ENCODE results near the gene IRS1. TPM values are rescaled to one million over a fixed set of nuclear protein-coding genes. Genes with fewer than 3 reads are reported as not detected.
A peak's percentile ranks its signal among the peaks of the same experiment; 100 is the strongest.

IRS1 gene
- total RNA-seq, 2 donors from 2014 or later: 14.6 to 15.8 TPM

DNA sequence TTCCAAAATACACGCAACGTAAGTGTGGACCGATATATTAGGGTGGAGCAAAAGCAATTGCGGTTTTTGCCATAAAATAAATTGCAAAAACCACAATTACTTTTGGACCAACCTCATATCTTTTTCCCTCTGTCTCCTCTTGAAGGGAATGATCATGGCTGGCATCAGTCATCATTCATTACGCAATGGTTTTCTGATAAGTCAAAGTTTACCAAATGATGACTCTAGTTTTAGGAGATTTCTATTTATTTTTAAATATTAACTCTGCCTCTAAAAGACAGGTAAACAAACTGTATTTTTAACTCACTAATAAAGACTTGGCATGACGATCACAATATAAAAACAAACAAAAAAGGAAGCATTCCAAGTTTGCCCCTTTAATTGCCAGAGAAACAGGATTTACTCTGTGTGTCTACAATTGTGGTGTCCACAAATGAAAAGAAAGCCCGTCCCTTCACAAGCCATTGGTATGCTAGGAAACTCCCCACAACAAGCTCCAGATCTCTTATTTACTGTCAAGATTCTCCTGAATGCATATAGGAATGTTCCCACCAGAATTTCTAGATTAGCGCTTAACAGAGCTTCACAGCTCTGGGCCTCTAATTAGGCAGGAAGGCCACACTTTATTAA is 61.3 kb downstream of the IRS1 start:
- no peak overlapping the region for H3K4me3 ChIP-seq
- no peak for TF ChIP-seq CTCF (IDR thresholded peaks at IDR 0.05)
- no peaks in the 10 kb centered on the region for H3K36me3 ChIP-seq
- peaks cover 0 to 55% of the 10 kb centered on the region in 2 donors for H3K4me1 ChIP-seq
- no peaks in the 10 kb centered on the region for H3K9me3 ChIP-seq
- DNase-seq (ENCODE audit: low spot score): no peak
- no peaks in the 10 kb centered on the region for H3K27me3 ChIP-seq
- peak overlapping the region; percentile 46 to 92 for H3K27ac ChIP-seq

DNA sequence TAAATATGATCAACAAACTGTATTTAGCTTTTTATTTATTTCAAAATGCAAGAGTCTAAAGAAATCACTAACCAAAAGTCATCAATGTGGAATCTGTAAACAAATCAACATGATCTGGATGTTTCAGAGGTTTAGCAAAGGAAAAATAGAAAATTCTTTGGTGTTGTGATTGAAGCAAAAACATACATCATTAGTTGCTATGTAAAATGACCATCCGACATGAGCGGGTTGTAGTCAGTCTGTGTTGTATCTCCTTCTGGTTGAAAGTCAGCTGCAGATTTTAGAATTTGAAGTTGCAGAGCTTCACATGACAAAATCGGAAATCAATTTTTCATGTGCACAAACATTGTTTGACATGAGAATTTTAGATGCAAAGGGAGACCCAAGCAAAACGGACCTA is 63.2 kb downstream of the IRS1 start:
- no peak for TF ChIP-seq CTCF (IDR thresholded peaks at IDR 0.05)
- H3K4me3 ChIP-seq: no peak overlapping the region
- no peaks in the 10 kb centered on the region for H3K27me3 ChIP-seq
- H3K36me3 ChIP-seq: no peaks in the 10 kb centered on the region
- H3K27ac ChIP-seq: no peak overlapping the region
- H3K9me3 ChIP-seq: no peaks in the 10 kb centered on the region
- H3K4me1 ChIP-seq: peaks cover 0 to 43% of the 10 kb centered on the region in 2 donors
- DNase-seq (ENCODE audit: low spot score): no peak

DNA sequence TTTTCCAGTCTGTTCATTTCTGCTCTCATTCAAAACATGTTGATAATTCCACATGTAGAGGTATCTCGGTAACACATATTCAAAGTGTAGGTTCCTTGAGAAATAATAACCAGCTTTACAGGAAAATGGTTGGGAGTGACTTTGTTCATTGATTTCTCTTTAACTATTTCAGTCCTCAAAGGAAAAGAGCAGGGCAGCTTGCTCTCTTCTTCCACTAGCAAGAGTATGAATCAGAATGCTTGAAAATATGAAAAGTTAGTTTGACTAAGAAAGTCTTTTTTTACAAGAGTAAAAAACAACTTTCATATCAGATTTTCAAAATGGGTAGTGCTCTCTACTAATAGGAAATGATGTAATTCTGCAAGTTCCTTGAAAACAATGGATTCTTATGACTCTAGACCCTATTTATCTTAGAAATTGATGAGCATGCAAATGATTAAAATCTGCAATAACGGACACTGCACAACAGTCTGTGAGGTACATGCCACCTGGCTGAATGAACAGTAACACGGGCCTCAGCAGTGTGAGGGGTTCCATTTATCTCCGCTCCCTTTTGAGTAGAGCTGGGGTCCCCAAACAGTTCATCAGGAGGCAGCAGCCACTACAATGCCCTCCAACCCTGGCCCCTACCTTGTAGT is 65.6 kb downstream of the IRS1 start:
- H3K27ac ChIP-seq: peak overlapping the region in 1 of 2 donors; percentile 46
- no peaks in the 10 kb centered on the region for H3K27me3 ChIP-seq
- H3K4me1 ChIP-seq: peaks cover 0 to 24% of the 10 kb centered on the region in 2 donors

GRCh38 chr2:226733189-226733858 is 66.3 kb downstream of the IRS1 start:
- TF ChIP-seq CTCF (IDR thresholded peaks at IDR 0.05): no peak
- peak overlapping the region in 1 of 2 donors; percentile 46 for H3K27ac ChIP-seq
- H3K9me3 ChIP-seq: no peaks in the 10 kb centered on the region
- H3K27me3 ChIP-seq: no peaks in the 10 kb centered on the region
- no peaks in the 10 kb centered on the region for H3K36me3 ChIP-seq
- no peak for DNase-seq (ENCODE audit: low spot score)
- H3K4me3 ChIP-seq: no peak overlapping the region
- H3K4me1 ChIP-seq: peaks cover 0 to 18% of the 10 kb centered on the region in 2 donors

More for the DNA sequence above, 65.6 kb downstream of the IRS1 start:
- H3K9me3 ChIP-seq: no peaks in the 10 kb centered on the region
- no peaks in the 10 kb centered on the region for H3K36me3 ChIP-seq
- DNase-seq (ENCODE audit: low spot score): no peak
- H3K4me3 ChIP-seq: no peak overlapping the region
- no peak for TF ChIP-seq CTCF (IDR thresholded peaks at IDR 0.05)

DNA sequence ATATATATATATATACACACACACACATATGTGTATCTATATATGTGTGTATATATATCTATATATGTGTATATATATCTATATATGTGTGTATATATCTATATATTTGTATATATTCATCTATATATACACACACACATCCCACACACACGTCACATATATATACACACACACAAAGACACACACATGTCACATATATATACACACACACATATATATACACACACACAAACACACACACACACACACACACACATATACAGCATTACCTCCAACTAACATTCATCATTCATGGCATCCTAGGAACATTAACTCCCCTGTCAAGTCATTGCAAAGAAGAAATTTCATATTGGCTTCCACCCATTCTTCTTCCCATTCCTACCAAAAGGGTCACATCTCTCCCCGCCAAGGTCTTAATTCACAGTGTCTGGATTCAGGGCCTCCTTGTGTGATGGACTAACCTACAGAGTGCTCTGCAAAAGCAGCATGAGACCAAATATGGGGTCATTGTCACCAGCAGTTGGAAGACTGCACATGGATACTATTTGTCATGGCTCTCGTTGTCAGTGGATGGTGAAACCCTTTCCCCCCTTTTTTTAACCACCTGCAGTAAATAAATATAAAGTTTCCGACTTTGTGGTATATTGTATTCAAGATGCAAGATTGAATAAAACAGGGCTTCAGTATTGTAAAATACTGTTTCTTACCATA is 67.0 kb downstream of the IRS1 start:
- Histone ChIP-seq H3K27me3 (no peaks in the 10 kb centered on the region), H3K27ac (peak overlapping the region in 1 of 2 donors; percentile 46), H3K36me3 (no peaks in the 10 kb centered on the region), H3K9me3 (no peaks in the 10 kb centered on the region), H3K4me1 (peaks cover 0 to 18% of the 10 kb centered on the region in 2 donors), H3K4me3 (no peak overlapping the region)
- TF ChIP-seq CTCF (IDR thresholded peaks at IDR 0.05): no peak
- no peak for DNase-seq (ENCODE audit: low spot score)
